ENCODE data around the gene WSCD2.

WSCD2 gene

DNA sequence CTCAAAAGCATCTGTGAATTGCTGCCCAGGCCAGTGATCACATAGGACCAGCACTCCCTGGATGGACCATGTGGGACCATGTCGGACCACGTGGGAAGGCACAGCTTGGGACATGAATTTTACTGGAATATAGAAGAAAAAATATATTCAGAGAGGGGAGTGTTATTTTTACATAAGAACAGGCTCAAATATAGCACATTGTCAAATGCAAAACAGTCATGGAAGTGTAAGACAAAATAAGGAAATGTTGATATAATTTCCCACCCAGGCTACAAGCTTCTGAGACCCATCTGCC, 141.7 kb downstream of the WSCD2 start:
- DNase-seq, result no peak

DNA sequence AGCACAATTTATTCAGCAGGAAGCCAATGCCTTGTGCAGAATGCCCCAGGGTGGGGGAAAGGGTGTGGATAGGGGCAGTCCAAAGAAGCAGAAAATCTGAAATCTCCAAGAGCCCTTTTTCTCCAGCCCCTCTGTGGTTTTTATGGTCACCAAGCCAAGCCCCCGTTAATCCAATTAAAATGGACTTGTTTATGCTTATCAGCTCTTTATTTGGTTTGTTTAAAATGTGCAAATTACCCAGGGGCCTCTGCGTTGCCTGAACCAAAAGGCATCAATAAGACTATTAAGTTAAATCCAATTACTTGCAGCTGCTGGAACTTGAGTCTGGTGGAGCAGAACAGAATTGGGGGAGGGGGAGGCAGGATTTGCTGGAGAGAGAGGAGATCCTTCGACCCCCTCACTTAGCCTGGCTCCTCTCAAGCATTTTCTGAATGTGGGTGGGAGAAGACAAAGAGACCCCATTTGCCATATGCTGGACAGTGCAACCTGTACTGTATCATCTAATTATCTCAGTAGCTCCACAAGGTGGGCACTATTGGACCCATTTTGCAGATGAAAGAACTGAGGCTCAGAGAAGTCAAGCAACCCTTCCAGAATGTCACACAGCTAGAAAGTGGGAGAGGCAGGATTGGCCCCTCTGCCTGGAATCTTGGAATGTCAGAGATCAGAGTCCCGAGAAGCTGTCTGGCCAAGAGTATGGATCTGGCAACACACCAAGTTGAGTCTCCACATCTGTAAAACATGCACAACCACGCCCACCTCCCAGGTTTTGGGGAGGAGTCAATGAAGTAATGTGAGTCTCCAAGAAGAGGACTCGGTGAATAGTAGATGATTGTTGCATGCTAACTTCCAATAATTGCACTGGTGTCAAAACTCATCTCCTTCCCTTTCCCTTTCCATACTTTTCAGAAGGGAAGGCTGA, 143.1 kb downstream of the WSCD2 start:
- DNase-seq, result no peak

DNA sequence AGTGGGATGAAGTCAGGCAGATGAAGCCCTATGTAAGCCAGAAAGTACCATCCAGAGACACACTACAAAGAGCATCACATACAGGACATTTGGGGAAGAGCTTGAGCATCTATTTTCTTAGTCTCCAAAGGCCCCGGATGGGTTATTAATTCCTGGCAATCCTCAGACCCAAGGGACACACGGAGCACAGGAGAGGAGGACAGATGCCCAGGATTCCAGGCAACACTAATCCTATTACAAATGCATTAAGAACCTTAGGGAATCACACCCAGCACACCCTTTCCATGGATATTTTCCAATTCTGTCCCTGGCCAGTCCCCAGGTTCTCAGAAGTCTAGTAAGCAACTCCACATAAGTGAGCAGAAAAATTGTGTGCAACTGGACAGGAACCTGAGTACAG, 144.1 kb downstream of the WSCD2 start:
- no peak for DNase-seq

DNA sequence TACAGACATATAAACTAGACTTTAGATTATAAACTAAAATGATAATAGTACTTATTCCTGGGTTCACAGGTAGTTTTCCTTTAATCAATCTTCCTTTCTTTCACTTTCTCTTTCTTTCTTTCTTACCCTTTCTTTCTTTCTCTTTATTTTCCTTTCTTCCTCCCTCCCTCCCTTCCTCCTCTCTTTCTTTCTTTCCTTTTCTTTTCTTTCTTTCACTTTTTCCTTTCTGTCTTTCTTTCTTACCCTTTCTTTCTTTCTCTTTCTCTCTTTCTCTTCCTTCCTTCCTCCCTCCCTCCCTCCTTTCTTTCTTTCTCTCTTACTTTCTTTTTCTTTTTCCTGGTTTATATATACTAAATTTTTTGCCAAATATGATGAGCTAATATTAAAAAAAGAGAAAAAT, 148.5 kb downstream of the WSCD2 start:
- no peak for DNase-seq

DNA sequence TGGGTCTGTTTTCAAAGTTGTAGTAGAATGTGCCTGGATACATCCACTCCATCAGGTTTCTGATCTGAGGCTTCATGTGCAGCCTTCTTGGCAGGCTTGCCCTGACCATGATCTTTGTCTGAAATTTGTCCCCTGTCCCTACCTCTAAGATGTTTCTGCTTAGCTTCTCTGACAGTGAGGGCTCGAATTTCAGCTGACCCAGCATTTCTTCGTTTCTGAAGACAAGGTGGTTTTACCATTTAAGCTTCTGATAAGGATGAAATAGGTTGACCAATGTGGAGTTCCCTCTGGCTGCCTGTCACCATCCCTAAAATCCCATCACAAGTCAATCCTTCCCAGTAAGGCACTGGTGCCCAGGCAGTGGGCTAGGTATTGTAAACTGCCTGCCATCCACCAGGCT, 153.1 kb downstream of the WSCD2 start:
- DNase-seq, result no peak

DNA sequence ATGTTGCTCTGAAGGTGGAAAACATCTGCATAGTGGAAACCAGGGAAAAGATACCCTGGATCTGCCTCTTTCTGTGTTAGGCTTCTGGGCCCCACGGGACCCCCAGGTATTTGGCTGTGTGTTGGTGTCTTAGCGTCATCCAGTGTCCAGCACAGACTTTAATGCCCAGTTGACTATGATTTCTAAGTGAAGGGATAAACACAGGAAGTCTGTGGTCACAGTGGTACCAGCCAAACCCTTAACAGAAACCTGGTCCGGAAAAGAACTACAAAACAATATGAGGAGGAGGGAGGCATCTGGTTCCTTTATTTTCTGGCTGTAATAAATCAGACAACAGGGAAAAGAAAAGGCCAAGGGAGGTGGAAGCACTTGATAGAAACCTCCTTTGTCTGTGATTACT, 153.6 kb downstream of the WSCD2 start:
- DNase-seq, result no peak

DNA sequence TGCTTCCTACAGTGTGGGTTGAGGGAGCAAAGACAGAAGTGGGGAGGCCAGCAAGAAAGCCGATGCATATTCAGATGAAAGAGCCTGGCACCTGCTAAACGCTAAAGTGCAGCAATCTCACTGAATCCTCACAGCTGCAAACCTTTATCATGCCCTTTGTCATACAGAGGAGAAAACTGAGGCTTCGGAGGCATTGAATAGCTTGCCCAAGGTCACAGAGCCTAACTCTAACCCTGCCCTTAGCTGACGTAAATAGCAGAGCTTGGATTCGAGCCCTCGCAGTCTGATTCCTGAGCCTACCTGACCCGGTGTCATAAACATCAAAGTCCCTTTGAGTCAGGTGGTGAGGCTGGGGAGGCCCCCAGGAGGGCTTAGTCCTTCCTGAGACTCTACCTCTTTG, 155.1 kb downstream of the WSCD2 start:
- no peak for DNase-seq

DNA sequence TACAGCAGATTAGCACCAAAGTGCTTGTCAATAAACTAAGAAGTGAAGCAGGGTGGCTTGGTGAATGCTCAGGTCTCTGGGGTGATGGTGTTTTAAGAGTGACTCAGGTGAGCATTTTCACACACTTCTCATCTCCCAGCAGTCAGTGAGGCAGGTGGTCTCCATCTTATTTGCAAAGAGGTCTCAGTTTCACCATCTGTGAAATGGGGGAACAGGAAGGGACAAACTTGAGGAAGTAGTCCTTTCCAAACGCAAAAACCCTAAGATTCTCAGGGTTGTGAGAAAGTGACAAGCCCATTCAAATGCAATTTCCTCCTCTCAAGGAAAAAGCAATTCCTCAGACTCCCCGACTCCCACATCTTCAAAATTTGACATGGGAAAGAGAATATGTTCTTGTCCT, 155.9 kb downstream of the WSCD2 start:
- no peak for DNase-seq

DNA sequence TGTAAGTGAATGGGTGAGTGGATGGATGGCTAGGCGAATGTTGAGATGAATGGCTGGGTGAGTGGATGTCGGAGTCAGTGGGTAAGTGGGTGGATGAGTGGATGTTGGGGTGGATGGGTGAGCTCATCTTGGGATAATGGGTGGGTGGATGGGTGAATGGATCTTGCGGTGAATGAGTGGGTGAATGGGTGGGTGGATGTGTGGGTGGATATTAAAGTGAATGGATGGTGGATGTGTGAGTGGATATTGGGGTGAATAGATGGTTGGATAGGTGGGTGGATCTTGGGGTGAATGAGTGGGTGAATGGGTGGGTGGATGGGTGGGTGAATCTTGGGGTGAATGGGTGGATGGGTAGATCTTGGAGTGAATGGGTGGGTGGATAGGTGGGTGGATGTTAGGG, 158.1 kb downstream of the WSCD2 start:
- DNase-seq, result no peak

DNA sequence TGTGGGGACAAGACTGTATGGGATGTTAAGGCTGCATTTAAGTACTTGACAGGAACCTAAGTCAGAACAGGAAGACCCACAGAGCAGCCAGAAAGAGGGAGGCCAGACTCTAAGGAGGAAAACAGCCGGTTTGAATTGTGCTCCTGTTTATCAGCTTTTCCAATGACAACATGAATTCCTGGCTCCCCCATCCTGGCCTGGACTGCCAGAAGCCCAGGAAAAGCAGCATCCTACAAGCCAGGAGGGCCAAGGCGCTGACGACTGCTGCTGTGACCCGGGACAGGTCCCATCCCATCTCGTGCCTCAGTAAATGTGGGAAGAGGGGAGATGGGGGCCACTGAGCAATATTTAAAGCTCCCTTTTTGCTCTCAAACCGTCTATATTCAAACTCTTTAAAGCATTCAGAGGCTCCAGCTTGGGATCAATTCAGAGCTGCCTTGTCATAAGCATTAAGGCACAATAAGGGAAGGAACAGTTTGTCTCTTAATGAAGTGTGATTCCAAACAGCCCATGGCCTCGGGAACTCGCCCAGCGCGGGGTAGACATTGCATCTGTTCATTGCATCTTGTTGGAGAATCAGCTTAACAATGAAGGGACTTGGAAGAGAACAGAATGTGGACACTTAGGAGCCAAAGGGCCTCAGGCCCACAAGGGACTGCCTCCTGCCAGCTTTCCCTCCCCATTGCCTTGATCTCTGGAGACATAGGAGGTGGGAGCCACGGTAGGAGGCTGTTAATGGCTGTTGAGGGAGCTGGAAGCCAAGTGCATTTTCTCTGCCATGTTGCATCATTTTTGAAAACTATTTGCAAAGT, 160.5 kb downstream of the WSCD2 start:
- DNase-seq, result no peak

DNA sequence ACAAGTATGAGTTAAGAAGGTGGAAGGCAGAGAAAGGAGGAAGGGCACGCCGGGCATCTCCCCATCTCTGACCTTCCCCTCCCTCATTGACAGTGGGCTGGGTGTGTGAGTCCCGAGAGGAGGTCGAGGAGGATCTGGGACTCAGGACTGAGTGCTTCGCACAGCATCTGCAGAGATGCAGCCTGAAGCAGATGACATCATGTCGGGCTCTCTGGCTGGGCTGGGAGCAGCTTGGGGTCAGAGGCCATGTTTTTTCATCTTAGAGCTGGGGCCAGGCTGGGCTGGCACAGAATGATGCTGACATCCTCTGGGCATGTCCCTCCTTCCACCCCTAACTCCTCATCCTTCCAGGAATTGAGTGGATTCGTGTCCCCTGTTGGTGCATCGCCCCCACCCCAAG, 166.6 kb downstream of the WSCD2 start:
- no peak for DNase-seq

DNA sequence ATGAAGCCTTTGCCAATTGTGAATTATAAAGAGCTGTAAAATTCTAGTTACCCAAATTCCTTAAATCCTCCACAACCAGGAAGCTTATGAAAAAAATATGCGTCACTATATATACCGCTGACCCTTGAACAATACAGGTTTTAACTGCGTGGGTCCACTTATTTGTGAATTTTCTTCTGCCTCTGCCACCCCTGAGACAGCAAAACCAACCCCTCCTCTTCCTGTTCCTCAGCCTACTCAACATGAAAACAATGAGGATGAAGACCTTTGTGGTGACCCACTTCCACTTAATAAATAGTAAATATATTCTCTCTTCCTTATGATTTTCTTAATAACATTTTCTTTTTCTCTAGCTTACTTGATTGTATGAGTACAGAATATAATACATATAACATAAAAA, 167.9 kb downstream of the WSCD2 start:
- DNase-seq, result no peak

DNA sequence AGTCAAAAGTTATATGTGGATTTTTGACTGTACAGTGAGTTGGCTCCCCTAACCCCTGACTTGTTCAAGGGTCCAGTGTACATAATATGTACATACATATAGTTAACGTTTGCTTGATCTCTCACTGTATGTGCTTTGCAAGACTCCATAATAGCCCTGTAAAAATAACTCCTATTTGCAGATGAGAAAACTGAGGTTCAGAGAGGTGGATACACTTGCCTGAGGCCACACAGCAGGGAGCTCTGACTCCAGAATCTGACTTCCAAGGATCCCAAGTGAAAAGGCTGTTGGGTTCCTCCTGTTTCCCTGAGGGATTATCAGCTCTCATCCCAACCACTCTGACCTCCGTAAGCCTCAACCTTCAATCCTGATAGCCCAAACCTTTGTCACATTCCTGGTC, 168.3 kb downstream of the WSCD2 start:
- DNase-seq, result no peak

DNA sequence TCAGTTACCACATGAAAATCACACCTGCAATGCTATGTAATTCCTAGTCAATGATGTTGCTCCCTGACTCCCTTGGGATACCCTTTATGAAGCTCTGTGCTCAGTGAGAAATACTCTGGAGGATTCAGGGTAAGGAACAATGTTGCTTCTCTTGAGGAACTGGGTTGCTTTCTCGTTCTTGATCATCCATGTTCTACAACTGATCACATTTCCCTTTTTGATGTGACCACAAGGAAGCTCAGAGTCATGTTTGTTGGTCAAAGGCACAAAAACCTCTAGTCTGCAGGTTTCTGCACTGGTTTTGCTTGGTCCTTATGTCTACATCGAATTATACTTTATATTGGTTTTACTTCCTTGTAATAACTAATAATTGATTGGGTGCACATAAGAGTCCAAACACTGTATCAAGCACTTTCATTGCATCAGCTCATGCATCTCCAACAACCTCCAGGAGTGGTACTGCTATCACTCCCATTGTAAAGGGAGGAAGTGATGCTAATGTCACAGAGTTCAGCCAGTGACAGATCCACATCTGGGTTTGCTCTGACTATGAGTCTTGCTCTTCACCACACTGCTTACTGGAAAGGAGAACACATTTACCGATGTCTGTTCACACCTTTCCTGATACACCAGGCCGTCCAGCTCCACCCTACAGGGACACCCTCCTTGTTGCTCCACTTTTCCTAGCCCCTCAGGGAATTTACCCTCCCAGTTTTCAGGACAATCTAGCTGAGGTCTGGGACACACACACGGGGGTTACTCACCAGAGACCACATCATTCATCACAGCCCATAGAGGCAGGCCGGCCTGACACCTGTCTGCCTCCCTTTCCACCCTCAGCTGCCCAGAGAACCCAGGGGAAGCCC, 169.0 kb downstream of the WSCD2 start:
- no peak for DNase-seq

DNA sequence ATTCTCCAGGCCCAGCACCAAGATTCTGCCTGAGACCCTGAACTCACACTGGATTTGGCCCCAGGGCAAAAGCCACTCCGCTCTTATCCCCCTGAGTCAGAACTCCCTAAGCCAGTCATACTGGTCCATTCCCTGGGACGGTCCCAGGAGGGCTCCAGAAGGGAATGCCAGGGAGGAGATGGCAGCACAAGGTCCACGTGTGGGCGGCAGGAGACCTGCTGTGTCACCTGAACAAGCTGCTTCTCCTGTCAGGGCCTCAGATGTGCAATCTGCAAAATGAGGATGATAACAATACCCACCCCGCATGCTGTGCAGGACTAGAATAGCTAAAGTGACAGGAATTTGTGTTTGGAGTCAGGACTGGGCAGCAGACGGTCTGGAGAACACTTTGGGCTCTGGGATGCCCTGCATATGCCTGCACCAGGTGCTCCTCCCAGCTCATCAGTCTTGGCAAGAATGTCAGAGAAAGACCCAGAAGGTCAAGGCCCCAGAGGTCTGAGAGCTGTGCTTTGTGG, 169.7 kb downstream of the WSCD2 start:
- no peak for DNase-seq

DNA sequence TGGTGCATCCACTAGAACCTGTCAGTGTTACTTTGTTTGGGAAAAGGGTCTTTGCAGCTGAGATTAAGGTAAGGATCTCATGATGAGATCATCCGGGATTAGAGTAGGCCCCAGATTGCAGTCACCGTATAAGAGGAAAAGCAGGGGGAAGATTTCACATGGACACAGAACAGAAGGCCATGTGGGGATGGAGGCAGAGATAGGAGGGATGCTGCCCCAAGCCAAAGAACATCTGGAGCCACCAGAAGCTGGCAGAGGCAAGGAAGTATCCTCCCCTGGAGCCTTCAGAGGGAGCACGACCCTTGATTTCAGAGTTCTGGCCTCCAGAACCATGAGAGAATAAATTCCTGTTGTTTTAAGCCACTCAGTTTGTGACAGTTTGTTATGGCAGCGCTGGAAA, 170.4 kb downstream of the WSCD2 start:
- no peak for DNase-seq

Data from activated CD8-positive, alpha-beta memory T cell treated with anti-CD3 and anti-CD28 coated beads for 24 hours (primary cell).